22Rv1 (cell line): ENCODE data around the gene BRD7.

Experiments
- H3K27ac ChIP-seq: fragments of 450-650 bp; 2 replicates; pipeline ENCODE4 v1.5.1; 2017
- CTCF ChIP-seq: fragments of 450-650 bp; IDR thresholded peaks from 2 replicates; pipeline ENCODE4 v1.5.1; 2017; ENCODE audit warnings: mild to moderate bottlenecking
- ZFX ChIP-seq: fragments of 450-650 bp; IDR thresholded peaks from 2 replicates; pipeline ENCODE4 v1.6.1; 2017; ENCODE audit warnings: antibody characterized with exemption, borderline replicate concordance

Gene BRD7

DNA sequence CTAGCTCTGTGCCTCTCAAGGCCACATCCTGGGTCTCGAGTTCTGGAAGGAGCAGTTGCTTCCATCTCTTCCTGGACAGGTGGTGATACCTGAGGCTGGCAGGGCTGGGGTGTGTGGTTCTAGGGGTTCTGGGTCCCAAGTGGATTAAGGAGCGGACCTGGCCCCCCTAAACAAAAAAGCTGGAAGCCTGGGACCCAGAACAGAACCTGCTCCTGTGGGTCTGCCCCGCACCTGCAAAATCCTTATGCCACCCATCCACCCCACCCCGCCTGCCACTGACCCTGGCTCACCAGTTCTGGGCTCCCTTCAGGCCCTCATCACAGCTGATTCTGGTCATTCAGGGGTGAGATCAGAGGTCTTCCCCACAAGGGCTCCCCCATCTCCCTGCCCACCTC lies 57.7 kb downstream of the BRD7 start:
- H3K27ac ChIP-seq: no peak overlapping the region
- TF ChIP-seq ZFX (no peak), CTCF (no peak)

DNA sequence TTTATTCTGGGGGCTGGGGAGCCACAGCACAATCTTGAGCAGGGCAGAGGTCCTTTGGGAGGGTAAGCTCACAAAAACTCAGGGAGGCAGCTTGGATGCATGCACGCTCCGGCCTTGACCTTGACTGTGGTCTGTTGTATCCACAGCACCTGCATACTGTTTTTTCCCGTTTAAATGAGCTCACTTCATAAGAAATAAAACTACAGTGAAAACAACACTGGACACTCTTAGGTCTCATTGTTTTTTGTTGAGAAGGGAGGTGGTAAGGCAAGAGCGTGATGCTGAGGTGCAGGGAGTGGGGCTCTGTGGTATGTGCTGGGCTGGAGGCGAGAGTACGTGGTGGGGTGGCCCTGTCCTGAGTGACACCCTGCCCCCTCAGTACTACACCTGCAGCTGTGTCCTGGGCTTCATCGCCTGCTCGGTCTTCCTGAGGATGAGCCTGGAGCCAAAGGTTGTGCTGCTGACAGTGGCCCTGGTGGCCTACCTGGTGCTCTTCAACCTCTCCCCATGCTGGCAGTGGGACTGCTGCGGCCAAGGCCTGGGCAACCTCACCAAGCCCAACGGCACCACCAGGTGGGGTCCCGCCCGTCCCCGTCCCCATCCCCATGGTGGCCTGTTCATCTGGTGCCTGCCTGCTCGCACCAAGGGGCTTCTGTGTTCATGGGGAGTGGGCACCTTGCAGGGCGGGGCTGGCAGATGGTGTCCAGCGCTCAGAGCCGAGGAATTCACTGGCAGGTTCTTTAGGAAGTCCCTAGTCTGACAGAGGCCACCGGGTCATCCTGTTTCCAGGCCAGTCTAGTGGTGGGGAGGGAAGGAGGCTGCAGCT lies 58.3 kb downstream of the BRD7 start:
- no peak overlapping the region for H3K27ac ChIP-seq
- TF ChIP-seq ZFX: no peak
- TF ChIP-seq CTCF: no peak

DNA sequence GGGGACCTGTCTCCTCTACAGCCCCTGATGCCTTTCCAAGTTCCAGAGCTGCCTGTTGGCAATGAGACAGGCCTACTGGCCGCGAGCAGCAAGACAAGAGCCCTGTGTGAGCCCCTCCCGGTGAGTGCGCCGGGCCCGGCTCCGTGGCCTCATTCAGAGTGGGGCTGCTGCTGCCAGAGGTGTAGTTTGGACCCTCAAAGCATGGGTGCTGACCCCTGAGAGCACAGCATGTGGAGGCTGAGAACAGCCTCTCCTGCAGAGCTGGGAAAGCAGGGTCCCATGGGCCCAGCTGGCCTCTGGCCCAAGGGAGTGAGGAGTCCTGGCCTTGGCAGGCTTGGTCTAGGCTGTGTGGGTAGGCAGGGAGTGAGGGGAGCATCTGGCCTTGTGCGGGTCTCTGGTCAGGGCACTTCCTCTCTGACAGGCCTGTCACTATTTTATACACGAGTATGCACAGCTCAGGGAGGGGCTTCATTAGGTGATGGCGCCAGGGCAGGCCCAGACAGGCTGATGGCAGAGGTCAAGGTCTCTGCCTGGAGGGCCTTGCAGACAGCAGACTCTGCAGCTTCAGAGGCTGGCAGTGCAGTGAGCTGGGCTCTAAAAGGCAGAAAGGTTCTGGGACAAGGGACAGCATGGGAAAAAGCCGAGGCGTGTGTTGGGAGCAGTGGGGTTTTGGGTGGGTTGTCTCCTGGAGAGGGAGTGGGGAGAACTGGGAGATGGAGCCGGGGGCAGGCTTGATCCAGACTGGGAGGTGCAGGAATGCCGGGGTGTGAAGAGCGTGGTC lies 59.1 kb downstream of the BRD7 start:
- TF ChIP-seq ZFX (no peak), CTCF (no peak)
- no peak overlapping the region for H3K27ac ChIP-seq

DNA sequence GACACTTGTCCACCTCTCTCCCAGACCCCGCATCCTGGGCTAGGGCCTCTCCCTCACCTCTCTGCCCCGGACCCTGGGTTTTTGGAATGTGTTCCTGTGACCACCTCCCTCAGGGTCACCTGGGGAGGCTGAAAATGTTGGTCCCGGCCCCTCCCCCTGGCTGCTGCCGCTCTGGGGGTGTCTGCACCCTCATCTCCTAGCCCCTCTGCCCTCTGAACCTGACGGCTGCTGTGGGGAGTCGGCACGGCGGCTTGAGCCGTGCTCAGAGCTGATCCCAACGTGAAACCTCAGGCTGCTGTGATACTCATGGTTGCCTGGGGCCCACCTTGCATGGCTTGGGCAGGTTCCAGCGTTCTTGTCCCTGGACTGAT lies 59.6 kb downstream of the BRD7 start:
- TF ChIP-seq ZFX (no peak), CTCF (no peak)
- H3K27ac ChIP-seq: no peak overlapping the region

- H3K27ac ChIP-seq: no peak overlapping the region
- TF ChIP-seq CTCF: no peak
- TF ChIP-seq ZFX: no peak
Measured at GRCh38 chr16:50308237-50308965, 60.4 kb downstream of the BRD7 start.

DNA sequence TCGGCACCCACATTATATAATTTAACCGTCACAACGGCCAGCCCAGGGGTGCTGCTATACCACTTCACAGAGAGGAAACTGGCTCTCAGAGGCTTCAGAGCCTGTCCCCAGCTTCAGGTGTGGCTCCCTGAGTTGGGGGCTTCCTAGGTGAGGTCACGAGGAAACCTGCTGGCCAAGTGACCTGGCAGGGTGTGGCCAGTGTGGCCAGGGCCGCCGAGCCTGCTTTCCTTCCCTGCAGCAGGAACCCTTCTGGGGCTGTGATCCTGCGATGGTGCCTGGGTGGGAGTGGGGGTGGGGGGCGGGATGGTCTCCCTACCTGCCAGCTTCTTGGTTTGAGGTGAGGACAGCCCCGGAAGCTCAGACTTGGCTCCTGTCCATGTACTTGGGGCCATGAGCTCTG lies 62.5 kb downstream of the BRD7 start:
- TF ChIP-seq CTCF (no peak), ZFX (no peak)
- no peak overlapping the region for H3K27ac ChIP-seq
